SK-N-SH treated with all-trans-retinoic acid at 6 μM for 48 hours (cell line): Measurements from ENCODE around the gene SLC35F5.

ENCODE experiments used
- BACH2 ChIP-seq: fragments of 250-450 bp; sonication (Bioruptor Pico); IDR thresholded peaks from 2 replicates; pipeline ENCODE4 v1.9.0; 2021; ENCODE audit warnings: mild to moderate bottlenecking, borderline replicate concordance
- ISL1 ChIP-seq: fragments of 250-450 bp; sonication (Bioruptor Pico); IDR thresholded peaks from 2 replicates; pipeline ENCODE4 v2.1.2; 2022; ENCODE audit warnings: mild to moderate bottlenecking, moderate library complexity
- OSR1 ChIP-seq: fragments of 250-450 bp; sonication (Bioruptor Pico); IDR thresholded peaks from 2 replicates; pipeline ENCODE4 v1.8.0; 2022; ENCODE audit warnings: moderate library complexity, mild to moderate bottlenecking, inconsistent platforms
- PPARA ChIP-seq: fragments of 250-450 bp; sonication (Bioruptor Pico); IDR thresholded peaks from 2 replicates; pipeline ENCODE4 v1.5.0; 2020; ENCODE audit warnings: mild to moderate bottlenecking, borderline replicate concordance
- RARB ChIP-seq: fragments of 250-450 bp; sonication (Bioruptor Pico); IDR thresholded peaks from 2 replicates; pipeline ENCODE4 v1.8.0; 2021; ENCODE audit warnings: mild to moderate bottlenecking, moderate library complexity
- ZC3H10 ChIP-seq: fragments of 250-450 bp; sonication (Bioruptor Pico); IDR thresholded peaks from 2 replicates; pipeline ENCODE4 v1.5.1; 2021; ENCODE audit warnings: mild to moderate bottlenecking, moderate library complexity
- ZNF70 ChIP-seq: fragments of 450-650 bp; formaldehyde crosslinking; IDR thresholded peaks from 2 replicates; pipeline ENCODE4 v1.5.0; 2020; ENCODE audit warnings: mild to moderate bottlenecking, moderate library complexity
- TF ChIP-seq, protein P1 (sequence below): fragments of 250-450 bp; sonication (Bioruptor Pico); IDR thresholded peaks from 2 replicates; pipeline ENCODE4 v1.8.0; 2020; ENCODE audit warnings: mild to moderate bottlenecking, moderate library complexity, borderline replicate concordance
- TF ChIP-seq, protein P2 (sequence below): fragments of 250-450 bp; sonication (Bioruptor Pico); IDR thresholded peaks from 2 replicates; pipeline ENCODE4 v1.5.1; 2020; ENCODE audit warnings: low read depth, mild to moderate bottlenecking, moderate library complexity
- TF ChIP-seq, protein P3 (sequence below): fragments of 250-450 bp; sonication (Bioruptor Pico); IDR thresholded peaks from 2 replicates; pipeline ENCODE4 v1.5.0; 2020; ENCODE audit warnings: mild to moderate bottlenecking, moderate library complexity

DNA sequence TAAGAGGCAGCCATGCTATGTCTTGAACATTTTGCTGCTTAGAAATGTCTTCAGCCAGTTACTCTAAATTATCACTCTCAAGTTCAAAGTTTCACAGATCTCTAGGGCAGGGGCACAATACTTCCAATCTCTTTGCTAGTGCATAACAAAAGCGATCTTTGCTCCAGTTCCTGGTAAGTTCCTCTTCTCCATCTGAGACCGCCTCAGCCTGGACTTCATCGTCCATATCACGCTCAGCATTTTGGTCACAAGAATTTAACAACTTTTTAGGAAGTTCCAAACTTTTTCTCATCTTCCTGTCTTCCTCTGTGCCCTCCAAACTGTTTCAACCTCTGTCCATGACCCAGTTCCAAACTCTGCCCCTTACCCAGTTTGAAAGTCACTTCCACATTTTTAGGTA, 8.8 kb upstream of the SLC35F5 start:
- TF ChIP-seq OSR1 (CRISPR knock-in tag): no peak
- TF ChIP-seq ISL1 (CRISPR knock-in tag): no peak
- TF ChIP-seq BACH2 (CRISPR knock-in tag): no peak
- TF ChIP-seq, protein P1, sequence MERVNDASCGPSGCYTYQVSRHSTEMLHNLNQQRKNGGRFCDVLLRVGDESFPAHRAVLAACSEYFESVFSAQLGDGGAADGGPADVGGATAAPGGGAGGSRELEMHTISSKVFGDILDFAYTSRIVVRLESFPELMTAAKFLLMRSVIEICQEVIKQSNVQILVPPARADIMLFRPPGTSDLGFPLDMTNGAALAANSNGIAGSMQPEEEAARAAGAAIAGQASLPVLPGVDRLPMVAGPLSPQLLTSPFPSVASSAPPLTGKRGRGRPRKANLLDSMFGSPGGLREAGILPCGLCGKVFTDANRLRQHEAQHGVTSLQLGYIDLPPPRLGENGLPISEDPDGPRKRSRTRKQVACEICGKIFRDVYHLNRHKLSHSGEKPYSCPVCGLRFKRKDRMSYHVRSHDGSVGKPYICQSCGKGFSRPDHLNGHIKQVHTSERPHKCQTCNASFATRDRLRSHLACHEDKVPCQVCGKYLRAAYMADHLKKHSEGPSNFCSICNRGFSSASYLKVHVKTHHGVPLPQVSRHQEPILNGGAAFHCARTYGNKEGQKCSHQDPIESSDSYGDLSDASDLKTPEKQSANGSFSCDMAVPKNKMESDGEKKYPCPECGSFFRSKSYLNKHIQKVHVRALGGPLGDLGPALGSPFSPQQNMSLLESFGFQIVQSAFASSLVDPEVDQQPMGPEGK: no peak
- no peak for TF ChIP-seq RARB (CRISPR knock-in tag)
- TF ChIP-seq PPARA (CRISPR knock-in tag): no peak
- TF ChIP-seq, protein P2, sequence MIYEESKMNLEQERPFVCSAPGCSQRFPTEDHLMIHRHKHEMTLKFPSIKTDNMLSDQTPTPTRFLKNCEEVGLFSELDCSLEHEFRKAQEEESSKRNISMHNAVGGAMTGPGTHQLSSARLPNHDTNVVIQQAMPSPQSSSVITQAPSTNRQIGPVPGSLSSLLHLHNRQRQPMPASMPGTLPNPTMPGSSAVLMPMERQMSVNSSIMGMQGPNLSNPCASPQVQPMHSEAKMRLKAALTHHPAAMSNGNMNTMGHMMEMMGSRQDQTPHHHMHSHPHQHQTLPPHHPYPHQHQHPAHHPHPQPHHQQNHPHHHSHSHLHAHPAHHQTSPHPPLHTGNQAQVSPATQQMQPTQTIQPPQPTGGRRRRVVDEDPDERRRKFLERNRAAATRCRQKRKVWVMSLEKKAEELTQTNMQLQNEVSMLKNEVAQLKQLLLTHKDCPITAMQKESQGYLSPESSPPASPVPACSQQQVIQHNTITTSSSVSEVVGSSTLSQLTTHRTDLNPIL (CRISPR knock-in tag): no peak
- no peak for TF ChIP-seq ZNF70 (CRISPR knock-in tag)
- no peak for TF ChIP-seq ZC3H10 (CRISPR knock-in tag)
- TF ChIP-seq, protein P3, sequence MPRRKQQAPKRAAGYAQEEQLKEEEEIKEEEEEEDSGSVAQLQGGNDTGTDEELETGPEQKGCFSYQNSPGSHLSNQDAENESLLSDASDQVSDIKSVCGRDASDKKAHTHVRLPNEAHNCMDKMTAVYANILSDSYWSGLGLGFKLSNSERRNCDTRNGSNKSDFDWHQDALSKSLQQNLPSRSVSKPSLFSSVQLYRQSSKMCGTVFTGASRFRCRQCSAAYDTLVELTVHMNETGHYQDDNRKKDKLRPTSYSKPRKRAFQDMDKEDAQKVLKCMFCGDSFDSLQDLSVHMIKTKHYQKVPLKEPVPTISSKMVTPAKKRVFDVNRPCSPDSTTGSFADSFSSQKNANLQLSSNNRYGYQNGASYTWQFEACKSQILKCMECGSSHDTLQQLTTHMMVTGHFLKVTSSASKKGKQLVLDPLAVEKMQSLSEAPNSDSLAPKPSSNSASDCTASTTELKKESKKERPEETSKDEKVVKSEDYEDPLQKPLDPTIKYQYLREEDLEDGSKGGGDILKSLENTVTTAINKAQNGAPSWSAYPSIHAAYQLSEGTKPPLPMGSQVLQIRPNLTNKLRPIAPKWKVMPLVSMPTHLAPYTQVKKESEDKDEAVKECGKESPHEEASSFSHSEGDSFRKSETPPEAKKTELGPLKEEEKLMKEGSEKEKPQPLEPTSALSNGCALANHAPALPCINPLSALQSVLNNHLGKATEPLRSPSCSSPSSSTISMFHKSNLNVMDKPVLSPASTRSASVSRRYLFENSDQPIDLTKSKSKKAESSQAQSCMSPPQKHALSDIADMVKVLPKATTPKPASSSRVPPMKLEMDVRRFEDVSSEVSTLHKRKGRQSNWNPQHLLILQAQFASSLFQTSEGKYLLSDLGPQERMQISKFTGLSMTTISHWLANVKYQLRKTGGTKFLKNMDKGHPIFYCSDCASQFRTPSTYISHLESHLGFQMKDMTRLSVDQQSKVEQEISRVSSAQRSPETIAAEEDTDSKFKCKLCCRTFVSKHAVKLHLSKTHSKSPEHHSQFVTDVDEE (CRISPR knock-in tag): no peak
